Stimulated activated CD8-positive, alpha-beta memory T cell treated with anti-CD3 and anti-CD28 coated beads, Interleukin-4, amount 100 ng/mL, for 1 hour (primary cell): ENCODE data around the gene RPL19.
A peak's percentile ranks its signal among the peaks of the same experiment; 100 is the strongest.
"Not testable (repeated sequence)": the region's sequence is repeated elsewhere in the genome, so short reads cannot be mapped to it uniquely, and the experiment has no call there.

Experiments used
- DNase-seq, 2 donors: peaks; one replicate each; pipeline ENCODE4 v3.0.0-alpha.2; 2020; ENCODE audit warnings: low read depth in 2 of 2, low spot score in 1 of 2

The RPL19 gene

DNA sequence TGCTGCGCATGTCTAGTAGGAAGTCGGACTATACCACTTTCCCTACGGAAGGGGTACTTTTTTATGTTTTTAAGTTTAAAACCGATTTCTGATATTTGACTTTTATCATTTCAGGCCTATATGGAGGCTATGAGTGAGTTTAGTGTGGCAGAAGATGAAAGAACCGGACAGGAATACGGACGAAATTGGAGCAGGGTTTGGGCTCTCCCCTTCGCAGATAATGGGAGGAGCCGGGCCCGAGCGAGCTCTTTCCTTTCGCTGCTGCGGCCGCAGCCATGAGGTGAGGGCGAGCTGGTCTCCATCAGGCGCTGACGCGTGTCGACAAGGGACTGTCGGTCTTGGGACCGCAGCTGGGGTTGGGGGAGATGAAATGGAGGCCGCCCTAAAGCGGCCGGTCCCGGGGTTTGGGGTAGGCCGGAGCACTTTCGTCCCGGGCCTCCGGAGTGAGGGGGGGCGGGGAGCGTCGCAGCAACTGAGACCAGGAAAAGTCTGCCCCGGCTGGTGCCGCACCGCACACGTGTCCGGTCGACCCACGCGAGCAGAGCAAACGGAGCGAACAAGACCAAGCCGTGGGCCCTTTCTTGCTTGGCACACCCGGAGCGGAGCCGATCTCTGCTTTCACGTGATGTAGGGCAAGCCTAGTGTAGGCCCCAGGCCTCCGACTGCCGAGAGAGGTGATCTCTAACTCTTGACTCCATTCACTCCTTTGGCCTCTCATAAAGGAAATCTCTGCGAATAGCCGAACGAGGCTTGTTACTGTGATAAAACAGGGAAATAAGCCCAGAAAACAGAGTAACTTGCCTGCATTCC is at the start of gene RPL19:
RPL19 (plus strand) TSS at position 214 of the 810 bp plus-strand sequence; CDS start at position 276, 62 bp downstream.
- DNase-seq, result peak; percentile 60 to 63

DNA sequence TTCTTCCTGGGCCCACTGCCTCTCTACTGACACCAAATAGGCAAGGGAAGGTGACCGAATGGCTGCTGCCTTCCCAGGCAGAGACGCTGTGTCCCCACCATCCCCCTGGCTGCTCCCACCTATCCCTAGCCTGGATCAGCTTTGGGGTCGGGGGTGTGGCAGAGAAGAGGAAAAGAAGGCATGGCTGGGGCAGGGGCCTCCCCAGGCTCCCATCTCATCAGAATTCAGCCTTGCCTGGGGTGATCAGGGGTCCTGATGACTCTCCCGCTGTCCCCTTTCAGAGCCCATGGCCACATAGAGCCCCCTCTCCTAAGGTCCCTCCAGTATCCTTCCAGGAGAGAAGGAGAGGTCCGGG is 49.3 kb upstream of the RPL19 start:
- DNase-seq, result no peak

DNA sequence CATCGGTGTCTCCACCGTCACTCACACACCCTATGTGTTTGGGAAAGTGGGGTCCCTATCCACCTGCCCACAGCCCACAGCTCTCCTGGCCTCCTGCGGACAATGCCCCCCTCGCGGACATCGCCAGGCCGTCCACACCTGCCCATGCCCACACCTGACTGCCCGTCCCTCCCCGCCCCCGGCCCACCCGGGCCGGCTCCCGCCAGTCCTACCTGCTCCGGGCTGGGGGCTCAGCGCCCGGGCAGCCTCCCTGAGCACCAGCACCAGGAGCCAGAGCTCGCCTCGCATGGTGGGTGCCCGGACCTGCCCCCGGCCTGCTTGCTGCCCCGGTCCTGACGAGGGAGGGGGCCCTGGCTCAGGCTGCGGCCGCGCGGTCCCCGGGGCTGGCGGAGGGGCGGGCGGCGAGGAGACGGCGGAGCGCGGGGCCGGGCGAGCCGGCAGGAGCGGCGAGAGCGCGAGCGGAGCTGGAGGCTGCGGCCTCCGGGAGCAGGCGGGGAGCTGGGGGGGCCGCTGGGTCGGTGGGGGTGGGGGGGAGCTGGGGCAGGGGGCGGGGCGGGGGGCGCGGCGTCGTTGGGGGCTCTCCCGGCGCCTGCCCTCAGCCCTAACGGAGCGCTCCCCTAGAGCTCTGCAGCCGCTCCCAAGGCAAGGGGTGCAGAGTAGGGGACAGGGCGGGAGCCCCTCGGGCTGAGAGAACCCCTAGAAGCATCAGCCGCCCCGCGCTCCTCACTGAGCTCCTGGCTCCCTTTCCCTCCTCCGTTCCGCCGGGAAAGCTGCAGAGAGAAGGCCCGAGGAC is 48.7 kb upstream of the RPL19 start, which contains the start of gene PLXDC1:
PLXDC1 (minus strand) TSS at position 488 of the 793 bp plus-strand sequence; CDS start at position 288, 200 bp downstream.
- DNase-seq, result no peak

DNA sequence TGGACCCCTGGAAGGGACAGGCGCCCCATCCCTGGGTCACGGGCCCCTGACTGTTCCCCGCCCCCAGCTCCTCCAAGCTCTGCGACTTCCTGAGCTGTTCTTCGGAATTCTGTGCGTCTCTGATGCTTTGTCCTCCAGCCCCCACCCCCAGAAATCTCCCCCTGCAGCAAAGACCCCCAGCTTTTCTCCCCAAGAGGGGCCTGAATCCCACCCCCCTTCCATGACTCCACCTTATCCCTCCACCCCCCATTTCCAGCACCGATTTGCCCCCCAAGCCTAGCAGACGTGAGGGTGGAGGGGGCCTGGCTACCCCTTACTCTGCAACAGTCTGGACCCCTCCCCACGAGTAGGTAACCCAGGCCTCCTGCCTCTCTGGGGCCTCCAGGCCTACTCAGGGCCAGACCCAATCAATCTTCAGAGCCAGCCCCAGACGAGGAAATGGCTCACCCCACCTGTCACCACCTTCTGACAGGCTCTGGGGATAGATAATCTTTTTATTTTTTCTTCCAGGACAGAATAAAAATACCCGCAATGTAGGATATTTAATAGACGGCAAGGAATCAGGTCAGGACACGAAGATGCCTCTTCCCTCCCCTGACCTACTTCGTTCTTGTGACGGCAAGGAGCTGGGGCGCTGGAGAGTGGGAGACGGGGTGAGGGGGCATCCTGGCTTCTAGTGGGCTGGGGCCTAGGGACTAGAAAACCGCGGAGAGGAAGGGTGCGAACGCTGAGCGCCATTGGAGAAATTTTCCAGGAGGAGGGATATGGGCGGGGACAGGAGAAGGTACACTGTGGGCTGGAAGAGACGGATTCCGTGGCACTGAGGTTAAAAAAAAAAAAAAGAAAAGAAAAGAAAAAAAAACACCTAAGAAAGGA is 47.9 kb upstream of the RPL19 start:
- no peak for DNase-seq

DNA sequence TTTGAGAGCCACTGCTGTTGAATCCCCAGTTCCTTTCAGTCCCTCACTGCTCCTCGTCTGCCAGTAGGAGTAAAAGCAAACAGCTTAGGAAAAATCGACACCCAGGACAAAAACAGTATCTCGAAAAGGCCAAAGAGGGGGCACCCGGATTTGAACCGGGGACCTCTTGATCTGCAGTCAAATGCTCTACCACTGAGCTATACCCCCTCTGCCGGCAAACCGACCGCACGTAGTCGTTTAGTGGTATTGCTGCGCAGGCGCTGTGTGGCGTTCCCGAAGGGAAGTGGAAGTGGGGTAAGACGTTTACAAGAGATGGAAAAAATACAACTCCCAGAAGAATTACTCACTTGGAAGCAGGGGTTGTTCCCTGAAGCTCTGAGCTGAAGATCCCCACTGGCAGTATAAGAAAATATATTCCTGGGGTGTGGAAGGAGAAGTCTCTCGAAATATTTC is 46.5 kb upstream of the RPL19 start:
- peak; percentile 93 to 95 for DNase-seq

DNA sequence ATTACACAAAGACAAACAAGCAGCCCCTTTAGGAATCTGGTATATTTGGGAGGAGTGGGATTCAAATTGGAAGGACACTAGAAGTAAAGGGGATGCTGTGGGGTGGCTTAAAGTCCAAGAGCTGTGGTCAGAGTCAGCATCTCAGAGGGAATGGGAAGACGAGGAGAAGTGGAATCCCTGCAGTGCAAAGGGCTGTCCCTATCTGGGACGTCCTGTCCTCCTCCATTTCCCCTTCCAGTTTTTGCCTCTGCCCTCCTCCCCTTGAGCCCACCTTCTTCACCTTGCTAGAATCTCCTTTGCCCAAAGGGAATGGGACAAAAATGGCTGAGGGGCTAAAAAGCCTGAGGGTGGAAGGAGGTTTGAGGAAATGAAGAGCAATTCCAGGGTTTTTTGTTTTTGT is 44.4 kb upstream of the RPL19 start:
- DNase-seq, result no peak

DNA sequence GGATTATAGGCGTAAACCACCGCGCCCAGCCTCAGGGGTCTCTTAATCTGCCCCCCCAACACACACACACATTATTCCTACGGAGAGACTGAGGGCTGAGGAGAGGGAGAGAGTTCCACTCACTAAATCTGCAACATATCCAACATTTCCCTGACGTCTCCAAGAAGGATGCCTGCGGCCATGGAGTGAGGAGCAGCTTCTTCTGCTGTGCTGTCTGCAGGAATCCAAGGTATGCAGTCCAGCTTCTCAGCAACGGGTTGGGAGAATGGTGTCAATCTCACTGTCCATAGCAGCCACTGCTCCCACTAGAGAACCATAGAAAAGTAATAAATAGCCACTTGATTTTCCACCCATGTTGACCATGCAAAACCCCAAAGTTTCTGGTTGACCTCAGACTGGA is 43.6 kb upstream of the RPL19 start:
- no peak for DNase-seq

DNA sequence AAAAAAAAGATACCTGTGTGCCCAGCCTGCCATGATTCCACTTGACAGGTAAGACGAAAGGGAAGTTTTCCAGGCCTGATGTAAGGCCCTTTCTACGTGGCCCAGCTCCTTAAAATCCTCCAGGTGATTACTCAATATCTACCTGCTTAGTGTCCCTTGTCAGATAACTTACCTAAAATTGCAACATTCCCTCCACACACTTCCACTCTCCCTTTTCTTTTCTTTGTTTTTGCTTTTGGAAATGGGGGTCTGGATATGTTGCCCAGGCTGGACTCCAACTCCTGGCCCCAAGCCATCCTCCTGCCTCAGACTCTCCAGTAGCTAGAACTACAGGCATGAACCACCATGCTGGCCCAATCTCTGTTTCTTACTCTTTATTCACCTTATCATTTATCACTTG is 41.5 kb upstream of the RPL19 start:
- no peak for DNase-seq

DNA sequence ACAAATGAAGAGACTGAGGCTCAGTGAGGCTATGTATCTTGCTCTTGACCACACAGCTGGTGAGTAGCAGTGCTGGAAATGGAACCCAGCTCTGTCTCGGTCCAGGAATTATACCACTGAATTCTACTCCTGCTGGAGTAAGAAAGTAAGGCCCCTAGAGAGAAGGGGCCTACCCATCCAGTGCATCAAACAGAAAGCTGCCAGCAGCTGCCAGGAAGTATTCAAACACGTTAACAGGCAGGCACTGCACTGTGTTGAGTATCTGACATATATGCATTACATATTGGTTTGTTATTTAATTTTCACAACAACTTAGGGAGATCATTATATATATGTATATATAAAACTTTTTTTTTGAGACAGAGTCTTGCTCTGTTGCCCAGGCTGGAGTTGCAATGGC is 38.1 kb upstream of the RPL19 start:
- no peak for DNase-seq

DNA sequence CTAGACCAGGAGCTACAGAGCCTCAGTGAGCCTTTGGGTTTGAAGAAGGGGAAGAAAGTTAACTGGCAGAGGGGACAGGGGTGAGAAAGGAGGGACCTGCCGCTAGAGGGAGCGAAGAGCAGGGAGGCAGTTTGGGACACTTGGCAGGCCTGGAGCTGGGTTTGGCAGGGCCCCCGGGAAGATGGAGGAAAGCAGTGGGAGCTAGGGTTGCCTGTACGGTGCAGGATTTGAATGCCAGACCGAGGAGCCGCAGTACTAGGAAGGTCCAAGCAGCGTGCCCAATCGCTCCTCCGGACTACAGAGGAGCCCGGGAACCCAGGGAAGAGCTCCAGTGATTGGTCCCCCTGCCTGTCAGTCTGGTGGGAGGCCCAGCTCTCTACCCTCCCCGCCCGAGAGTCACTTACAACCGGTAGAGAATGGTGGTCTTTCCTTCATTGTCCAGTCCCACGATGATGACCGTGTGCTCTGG is 35.4 kb upstream of the RPL19 start:
- DNase-seq, result peak; percentile 36 to 47

DNA sequence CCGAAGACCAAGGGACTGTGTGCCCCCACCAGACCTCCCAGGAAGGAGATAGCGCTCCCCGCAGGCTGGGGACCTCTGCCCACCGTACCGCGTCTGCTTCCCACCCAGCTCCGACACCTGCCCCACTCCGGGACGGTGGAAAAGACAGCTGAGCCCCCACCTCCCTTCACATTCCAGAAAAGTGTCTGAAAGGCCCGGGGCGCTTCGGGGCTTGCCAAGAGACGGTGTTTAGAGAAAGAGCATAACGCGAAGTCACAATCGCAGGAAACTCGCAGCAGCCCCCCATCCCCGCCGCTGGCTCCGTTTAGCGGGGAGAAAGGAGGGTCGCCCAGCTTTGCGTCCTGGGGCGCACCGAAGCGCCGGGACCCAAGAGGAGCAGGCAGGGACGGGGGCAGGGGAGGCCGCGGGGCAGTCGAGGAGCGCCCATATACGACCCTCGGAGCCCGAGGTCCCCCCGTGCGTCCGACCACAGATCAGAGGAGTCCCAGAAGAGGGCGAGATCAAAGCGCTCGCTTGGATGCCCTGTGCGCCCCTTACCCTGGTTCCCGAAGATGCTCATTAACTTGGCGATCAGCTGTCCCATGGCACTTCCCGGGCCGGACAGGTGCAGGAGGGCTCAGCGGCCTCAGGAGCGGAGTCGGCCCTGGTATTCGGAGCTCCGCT is 34.8 kb upstream of the RPL19 start:
- DNase-seq, result no peak

DNA sequence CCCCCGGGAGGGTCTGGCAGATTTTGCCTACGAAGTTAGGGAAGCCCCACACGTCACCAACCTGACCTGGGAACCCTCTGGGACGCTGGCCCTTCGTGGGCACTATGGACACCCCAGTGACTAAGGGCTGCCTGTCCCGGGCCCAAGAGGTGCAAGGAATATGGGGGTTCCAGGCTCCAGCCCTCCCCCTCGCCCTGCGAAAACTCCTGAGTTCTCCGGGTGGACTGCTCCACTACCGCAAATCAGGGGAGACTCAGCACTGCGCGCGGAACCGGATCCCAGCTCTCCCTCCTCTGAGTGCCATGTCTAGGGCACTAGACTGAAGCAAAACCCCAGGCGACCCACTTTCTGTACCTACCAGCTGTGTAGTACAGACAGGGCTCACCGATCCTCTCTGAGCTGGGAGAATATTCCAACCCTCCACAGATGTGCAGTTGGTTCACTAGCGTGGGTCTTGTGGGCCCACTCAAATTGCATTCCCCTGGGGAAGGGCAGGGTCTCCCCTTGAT is 34.2 kb upstream of the RPL19 start, which contains the start of gene ARL5C:
ARL5C (minus strand) TSS at position 321 of the 509 bp plus-strand sequence. CDS start 401 bp downstream, outside the sequence.
- no peak for DNase-seq

DNA sequence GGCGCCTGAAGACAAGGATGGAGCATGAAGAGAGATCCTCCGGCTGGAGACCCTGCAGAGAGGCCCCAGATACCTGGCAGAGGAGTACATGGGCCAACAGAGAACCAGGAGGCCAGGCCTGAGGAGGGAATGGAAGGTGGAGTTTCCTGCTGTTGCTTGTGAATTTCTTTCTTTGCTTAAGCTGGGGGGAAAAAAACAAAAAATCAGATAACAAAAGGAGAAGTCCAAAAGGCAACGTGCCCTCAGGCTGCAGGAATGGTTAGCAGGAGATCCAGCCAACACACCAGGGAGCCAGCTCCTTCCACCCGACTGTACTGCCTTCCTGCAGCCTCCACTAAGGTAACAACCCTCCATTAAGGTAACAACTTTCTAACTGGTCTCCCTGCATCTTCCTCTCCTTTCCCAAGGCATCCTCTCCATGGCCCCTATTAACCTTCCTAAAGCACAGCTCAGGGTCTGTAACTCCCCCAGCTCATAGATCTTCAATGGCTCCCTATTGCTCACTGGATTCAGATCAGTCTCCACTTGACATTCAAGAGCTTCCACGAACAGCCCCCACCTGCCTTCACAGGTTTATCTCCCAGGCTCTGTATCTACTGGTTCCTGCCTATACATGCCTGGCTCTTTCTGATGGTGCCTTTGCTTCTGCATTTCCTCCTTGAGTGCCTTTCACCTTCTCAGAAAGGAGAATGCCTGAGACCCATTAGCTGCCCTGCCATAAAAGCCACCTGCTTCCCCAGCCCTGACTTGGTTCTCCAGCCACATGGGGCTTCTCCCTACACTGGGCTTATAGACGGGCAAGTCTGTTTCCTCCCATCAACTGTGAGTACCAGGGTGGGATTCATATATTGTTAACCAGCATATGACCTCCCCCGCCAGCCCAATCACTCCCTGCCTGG is 33.4 kb upstream of the RPL19 start:
- DNase-seq, result no peak

DNA sequence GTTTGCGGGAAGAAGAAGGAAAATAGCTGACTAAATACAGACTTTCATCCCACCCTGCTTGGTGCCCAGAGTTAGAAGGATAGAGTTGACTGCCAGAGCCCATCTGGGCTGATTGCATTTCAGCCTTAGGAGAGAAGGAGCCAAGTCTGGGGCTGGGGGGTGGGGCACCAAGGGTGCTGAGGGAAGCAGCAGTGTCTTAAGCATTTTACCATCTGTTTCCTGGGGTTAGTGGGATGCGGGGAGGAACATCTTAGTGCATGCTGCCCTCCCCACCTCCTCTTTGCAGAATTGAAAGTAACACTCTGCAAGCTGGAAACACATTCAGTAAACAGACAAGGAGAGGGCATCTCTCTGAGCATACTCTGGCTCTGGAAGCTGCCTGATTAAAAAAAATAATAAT is 32.6 kb upstream of the RPL19 start:
- no peak for DNase-seq

DNA sequence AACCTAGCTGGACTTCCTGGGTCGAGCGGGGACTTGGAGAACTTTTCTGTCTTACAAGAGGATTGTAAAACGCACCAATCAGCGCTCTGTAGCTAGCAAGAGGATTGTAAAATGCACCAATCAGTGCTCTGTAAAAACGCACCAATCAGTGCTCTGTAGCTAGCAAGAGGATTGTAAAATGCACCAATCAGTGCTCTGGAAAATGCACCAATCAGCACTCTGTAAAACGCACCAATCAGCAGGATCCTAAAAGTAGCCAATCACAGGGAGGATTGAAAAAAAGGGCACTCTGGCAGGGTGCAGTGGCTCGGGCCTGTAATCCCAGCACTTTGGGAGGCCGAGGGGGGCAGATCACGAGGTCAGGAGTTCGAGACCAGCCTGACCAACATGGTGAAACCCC is 31.6 kb upstream of the RPL19 start:
- not testable (repeated sequence) for DNase-seq

DNA sequence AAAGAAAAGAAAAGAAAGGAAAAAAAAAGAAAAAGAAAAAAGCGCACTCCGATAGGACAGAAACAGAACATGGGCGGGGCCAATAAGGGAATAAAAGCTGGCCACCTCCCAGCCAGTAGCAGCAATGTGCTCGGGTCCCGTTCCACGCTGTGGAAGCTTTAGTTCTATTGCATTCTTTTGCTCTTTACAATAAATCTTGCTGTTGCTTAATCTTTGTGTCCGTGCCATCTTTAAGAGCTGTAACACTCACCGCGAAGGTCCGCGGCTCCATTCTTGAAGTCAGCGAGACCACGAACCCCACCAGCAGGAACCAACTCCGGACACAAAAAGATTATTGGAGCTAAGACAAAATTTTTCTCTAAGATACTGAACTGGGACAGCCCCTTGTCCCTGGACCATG is 31.0 kb upstream of the RPL19 start:
- DNase-seq, result no peak

DNA sequence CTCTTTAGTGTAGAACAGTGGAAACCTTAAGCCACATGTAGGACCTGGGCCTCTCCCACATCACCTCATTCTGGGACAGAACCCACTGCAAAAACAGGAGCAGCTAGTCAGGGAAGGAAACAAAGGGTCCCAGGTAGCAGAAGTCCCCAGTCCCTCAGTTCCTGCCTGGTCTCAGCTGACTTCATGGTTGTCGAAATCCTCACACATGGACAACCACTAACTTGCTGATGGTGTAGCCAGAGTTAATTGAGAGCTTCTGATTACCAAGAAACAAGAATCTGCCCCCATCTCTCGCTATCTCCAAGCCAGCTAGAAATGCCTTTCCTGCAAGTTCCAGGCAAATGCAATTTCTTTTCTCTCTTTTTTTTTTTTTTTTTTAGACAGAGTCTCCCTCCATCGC is 30.6 kb upstream of the RPL19 start:
- no peak for DNase-seq

DNA sequence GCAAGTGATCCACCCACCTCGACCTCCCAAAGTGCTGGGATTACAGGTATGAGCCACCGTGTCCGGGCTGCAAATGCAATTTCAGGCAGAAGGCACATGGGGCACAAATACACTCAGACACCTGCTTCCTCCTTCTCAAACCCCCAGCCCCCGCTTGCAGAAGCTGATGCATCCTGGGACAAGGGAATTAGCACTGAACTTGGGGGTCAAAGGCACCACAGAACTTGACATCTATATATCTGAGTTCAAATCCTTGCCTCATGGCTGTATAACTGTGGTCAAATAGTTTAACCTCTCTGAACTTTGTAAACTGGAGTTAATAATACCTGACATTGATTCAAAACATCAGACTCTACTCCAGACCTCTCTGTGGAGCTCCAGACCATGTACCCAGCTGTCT is 30.0 kb upstream of the RPL19 start:
- no peak for DNase-seq

DNA sequence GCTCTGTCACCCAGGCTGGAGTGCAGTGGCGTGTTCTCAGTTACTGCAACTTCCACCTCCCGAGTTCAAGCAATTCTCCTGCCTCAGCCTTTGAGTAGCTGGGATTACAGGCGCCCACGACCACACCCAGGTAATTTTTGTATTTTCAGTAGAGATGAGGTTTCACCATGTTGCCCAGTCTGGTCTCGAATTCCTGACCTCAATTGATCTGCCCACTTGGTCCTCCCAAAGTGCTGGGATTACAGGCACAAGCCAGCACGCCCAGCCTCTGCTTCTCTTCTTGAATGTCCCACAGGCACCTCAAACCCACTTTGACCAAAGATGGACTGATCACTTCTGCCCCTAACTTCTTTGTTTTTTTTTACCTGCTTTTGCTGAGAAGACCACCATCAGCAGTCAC is 29.5 kb upstream of the RPL19 start:
- no peak for DNase-seq
